CD8-positive, alpha-beta memory T cell (primary cell): ENCODE data around the gene STARD13. TPM values are rescaled to one million over a fixed set of nuclear protein-coding genes. Genes with fewer than 3 reads are reported as not detected.

ENCODE experiments used
- CTCF ChIA-PET: fragments of 350-600 bp; sonication (Branson Sonifier 250); formaldehyde crosslinking; loops from one replicate; lab custom pipeline; 2021; ENCODE audit warnings: antibody characterized with exemption; lab: Charles Lee
- POLR2A ChIA-PET: fragments of 350-600 bp; sonication (Branson Sonifier 250); formaldehyde crosslinking; loops from one replicate; lab custom pipeline; 2021; ENCODE audit warnings: antibody characterized with exemption; lab: Charles Lee
- DNase-seq, 5 donors: peaks; one replicate each; pipeline versions ENCODE4 v3.0.0 to v3.0.0-alpha.2; 2020 to 2022; ENCODE audit warnings: mixed read lengths in 1 of 5
- H3K27ac ChIP-seq: one replicate; pipeline ENCODE4 v1.7.0; 2013; ENCODE audit warnings: low read depth, mild to moderate bottlenecking, low read length, moderate library complexity
- H3K27me3 ChIP-seq: 2 replicates; pipeline ENCODE4 v1.7.0; 2013; ENCODE audit warnings: low read length, mild to moderate bottlenecking; ENCODE audit not compliant: insufficient read depth, poor library complexity, severe bottlenecking
- H3K36me3 ChIP-seq: 2 replicates; pipeline ENCODE4 v1.7.0; 2013; ENCODE audit warnings: mild to moderate bottlenecking, low read length, moderate library complexity; ENCODE audit not compliant: insufficient read depth
- H3K4me1 ChIP-seq: 2 replicates; pipeline ENCODE4 v1.7.0; 2013; ENCODE audit warnings: mild to moderate bottlenecking, low read length, moderate library complexity; ENCODE audit not compliant: insufficient read depth
- H3K4me3 ChIP-seq: 2 replicates; pipeline ENCODE4 v1.7.0; 2013; ENCODE audit warnings: mild to moderate bottlenecking, low read length
- H3K9me3 ChIP-seq: 2 replicates; pipeline ENCODE4 v1.7.0; 2013; ENCODE audit warnings: mild to moderate bottlenecking, low read length
- H3K27ac Mint-ChIP-seq, 8 donors: one replicate each; pipeline ENCODE4 v1.8.0; 2020 to 2021; ENCODE audit warnings: mixed read lengths in 8 of 8, mild to moderate bottlenecking in 6 of 8, inconsistent platforms in 3 of 8, moderate library complexity in 3 of 8
- H3K27me3 Mint-ChIP-seq, 2 donors: one replicate each; pipeline ENCODE4 v1.8.0; 2020 to 2021; ENCODE audit warnings: mixed read lengths in 2 of 2, mild to moderate bottlenecking in 1 of 2, moderate library complexity in 1 of 2
- H3K36me3 Mint-ChIP-seq, 3 donors: one replicate each; pipeline ENCODE4 v1.8.0; 2020 to 2021; ENCODE audit warnings: mixed read lengths in 3 of 3, inconsistent platforms in 1 of 3, mild to moderate bottlenecking in 1 of 3
- H3K4me1 Mint-ChIP-seq, 3 donors: one replicate each; pipeline ENCODE4 v1.8.0; 2020 to 2021; ENCODE audit warnings: mixed read lengths in 3 of 3, inconsistent platforms in 1 of 3, mild to moderate bottlenecking in 1 of 3
- H3K4me3 Mint-ChIP-seq, 7 donors: one replicate each; pipeline ENCODE4 v1.8.0; 2020 to 2021; ENCODE audit warnings: mixed read lengths in 7 of 7, mild to moderate bottlenecking in 6 of 7, moderate library complexity in 4 of 7, inconsistent platforms in 2 of 7
- H3K9me3 Mint-ChIP-seq, 5 donors: one replicate each; pipeline ENCODE4 v1.8.0; 2020 to 2022; ENCODE audit warnings: mixed read lengths in 5 of 5, mild to moderate bottlenecking in 3 of 5, moderate library complexity in 2 of 5, inconsistent platforms in 1 of 5
- polyA plus RNA-seq: library from polyadenylated mRNA; unstranded; fragments of 300-500 nt; fragmentation: Illumina TruSeq; gene quantifications from one replicate; pipeline ENCODE4 v1.2.3, GENCODE V29; 2021
- total RNA-seq, 2 experiments: library from RNA; stranded (reverse); gene quantifications; one replicate each; pipeline ENCODE4 v1.2.3, GENCODE V29; 2021

The STARD13 gene
- total and polyA plus RNA-seq, 3 experiments from 2014 or later = 0.40 to 0.48 TPM; not detected in 1

DNA sequence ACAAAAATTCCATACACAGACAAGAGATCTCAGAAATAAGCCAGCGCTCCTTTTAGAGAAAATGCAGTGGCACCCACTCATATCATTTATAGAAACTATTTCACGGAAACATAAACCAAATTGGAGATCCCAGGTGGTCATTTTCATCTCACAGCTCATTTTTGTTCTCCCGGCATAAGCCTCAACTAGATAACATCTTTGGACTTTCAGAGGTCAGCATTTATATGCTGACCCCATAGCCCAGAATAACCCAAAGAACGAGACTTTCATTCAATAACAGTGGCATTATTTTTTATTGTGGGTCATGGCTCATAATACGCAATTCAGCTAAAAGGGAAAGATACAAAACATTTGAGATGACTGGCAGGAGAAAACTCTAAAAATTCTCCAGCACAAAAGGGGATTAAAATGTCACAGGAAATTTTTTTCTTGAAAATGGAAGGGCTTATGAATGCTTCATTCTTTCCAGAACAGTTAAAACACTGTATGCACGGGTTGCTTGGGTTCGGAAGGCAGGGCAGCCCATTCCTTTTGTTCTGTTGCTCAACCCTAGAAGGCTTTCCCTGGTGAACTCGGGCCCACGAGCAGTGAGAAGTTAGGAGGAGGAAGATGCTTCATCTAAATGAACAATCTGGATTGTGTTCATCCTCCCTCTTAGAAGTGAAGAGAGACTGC lies 24.0 kb downstream of the STARD13 start:
- no peaks in the 10 kb centered on the region for H3K9me3 Mint-ChIP-seq

DNA sequence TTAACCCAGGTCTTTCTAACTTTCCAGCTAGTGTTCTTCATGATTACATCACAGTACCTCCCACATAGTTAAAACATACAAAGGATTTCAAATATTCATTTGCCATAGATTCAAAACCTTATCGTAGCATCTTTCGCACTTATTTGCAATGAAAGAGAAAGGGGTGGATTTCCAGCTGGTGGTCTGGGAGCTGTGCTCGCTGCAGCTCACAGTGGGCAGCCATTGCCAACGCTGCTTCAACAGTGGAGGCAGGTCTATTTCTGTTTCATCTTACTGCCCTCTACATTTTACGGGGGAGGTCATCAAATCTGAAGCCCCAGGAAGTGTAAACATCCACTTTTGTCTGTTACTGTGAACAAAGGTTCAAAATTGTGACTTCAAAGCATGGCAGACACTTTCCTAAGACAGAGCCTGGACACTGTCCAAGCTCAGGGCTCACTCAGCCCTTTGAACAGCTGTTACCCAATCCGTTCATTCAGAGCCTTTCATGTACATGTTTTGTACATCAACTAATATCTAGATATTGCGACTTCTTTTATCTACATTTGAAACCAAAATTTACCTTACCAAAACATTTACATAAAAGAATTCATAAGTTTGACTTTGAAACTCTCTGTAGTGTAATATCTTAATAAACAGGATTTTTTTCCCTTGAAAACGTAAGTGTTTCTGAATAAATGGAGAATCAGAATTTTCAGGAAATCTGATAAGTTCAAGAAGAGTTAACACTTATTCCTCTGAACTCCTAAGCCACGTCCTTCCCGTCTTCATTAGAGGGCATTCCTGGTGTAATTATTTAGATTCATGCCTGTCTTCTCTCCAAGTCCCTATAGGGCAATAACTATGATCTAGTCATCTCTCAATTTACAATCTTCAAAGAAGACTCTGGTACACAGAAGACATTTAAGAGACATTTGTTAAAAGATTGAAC lies 25.1 kb downstream of the STARD13 start:
- Histone ChIP-seq H3K4me1 (no peaks in the 10 kb centered on the region), H3K9me3 (no peaks in the 10 kb centered on the region), H3K36me3 (no peaks in the 10 kb centered on the region), H3K4me3 (no peak overlapping the region), H3K27ac (no peak overlapping the region), H3K27me3 (no peaks in the 10 kb centered on the region)
- ChIA-PET POLR2A (no interaction called here), CTCF (no interaction called here)
- peaks cover 4 to 6% of the 10 kb centered on the region in 2 donors for H3K27me3 Mint-ChIP-seq
- no peaks in the 10 kb centered on the region for H3K36me3 Mint-ChIP-seq
- no peak overlapping the region for H3K27ac Mint-ChIP-seq
- H3K4me3 Mint-ChIP-seq = no peak overlapping the region
- no peaks in the 10 kb centered on the region for H3K9me3 Mint-ChIP-seq
- no peaks in the 10 kb centered on the region for H3K4me1 Mint-ChIP-seq
- no peak for DNase-seq

More for the DNA sequence above, 24.0 kb downstream of the STARD13 start:
- Histone ChIP-seq H3K9me3 (no peaks in the 10 kb centered on the region), H3K4me3 (no peak overlapping the region), H3K27me3 (no peaks in the 10 kb centered on the region), H3K36me3 (no peaks in the 10 kb centered on the region), H3K27ac (no peak overlapping the region), H3K4me1 (no peaks in the 10 kb centered on the region)
- DNase-seq = no peak
- Mint-ChIP-seq H3K4me3 (no peak overlapping the region), H3K27ac (no peak overlapping the region), H3K27me3 (peaks cover 4 to 7% of the 10 kb centered on the region in 2 donors), H3K4me1 (no peaks in the 10 kb centered on the region), H3K36me3 (no peaks in the 10 kb centered on the region)
- ChIA-PET CTCF (no interaction called here), POLR2A (no interaction called here)

DNA sequence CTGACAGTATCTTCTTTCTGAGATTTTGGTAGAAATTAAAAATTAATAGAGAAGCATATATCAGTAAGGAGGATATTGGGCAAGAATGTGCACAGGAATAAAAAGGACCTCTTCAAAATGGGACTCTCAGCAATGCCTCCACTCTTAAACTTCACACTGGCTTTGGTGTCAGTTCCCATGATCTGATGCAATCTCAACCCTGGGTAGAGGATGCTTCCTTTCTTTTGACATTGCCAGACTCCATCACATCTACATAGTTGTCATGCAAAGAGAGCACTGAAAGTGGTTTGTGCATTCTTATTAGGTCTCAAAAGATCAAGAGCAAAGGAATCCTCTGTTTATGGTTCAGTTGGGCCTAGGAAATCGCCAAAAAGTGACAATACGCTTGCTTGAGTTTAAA lies 26.3 kb downstream of the STARD13 start:
- Histone ChIP-seq H3K9me3 (no peaks in the 10 kb centered on the region), H3K4me1 (no peaks in the 10 kb centered on the region), H3K27ac (no peak overlapping the region), H3K4me3 (no peak overlapping the region), H3K27me3 (no peaks in the 10 kb centered on the region), H3K36me3 (no peaks in the 10 kb centered on the region)
- H3K4me1 Mint-ChIP-seq = no peaks in the 10 kb centered on the region
- CTCF ChIA-PET = no interaction called here
- POLR2A ChIA-PET = no interaction called here
- H3K9me3 Mint-ChIP-seq = no peaks in the 10 kb centered on the region
- no peaks in the 10 kb centered on the region for H3K36me3 Mint-ChIP-seq
- no peak overlapping the region for H3K4me3 Mint-ChIP-seq
- H3K27ac Mint-ChIP-seq = no peak overlapping the region
- DNase-seq = no peak
- H3K27me3 Mint-ChIP-seq = peaks cover 0 to 2% of the 10 kb centered on the region in 2 donors

DNA sequence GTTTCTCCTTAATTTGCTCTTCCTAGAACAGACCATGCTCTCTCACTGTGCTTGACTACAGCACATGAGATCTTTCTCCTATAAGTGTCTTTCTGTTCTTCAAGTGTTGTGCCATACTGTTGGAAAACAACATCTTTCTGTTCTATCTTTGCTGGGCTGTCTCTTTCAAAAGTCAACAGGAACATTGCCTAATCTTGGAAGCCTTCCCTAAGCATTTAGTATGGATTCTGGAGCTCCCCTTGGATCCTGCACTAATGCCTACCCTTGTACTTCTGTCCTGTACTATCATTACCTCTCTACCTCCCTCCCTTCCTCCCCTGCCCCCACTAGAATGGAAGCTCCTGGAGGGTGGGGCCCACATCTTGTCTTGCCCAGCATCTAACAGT lies 26.8 kb downstream of the STARD13 start:
- H3K4me1 Mint-ChIP-seq = no peaks in the 10 kb centered on the region
- no peak overlapping the region for H3K27ac ChIP-seq
- no peak for DNase-seq
- CTCF ChIA-PET = no interaction called here
- no peak overlapping the region for H3K27ac Mint-ChIP-seq
- no peak overlapping the region for H3K4me3 ChIP-seq
- H3K9me3 ChIP-seq = no peaks in the 10 kb centered on the region
- H3K27me3 Mint-ChIP-seq = peaks cover 1 to 3% of the 10 kb centered on the region in 2 donors
- no peak overlapping the region for H3K4me3 Mint-ChIP-seq
- POLR2A ChIA-PET = no interaction called here
- no peaks in the 10 kb centered on the region for H3K36me3 Mint-ChIP-seq
- no peaks in the 10 kb centered on the region for H3K9me3 Mint-ChIP-seq
- H3K36me3 ChIP-seq = no peaks in the 10 kb centered on the region
- H3K27me3 ChIP-seq = no peaks in the 10 kb centered on the region
- H3K4me1 ChIP-seq = no peaks in the 10 kb centered on the region

DNA sequence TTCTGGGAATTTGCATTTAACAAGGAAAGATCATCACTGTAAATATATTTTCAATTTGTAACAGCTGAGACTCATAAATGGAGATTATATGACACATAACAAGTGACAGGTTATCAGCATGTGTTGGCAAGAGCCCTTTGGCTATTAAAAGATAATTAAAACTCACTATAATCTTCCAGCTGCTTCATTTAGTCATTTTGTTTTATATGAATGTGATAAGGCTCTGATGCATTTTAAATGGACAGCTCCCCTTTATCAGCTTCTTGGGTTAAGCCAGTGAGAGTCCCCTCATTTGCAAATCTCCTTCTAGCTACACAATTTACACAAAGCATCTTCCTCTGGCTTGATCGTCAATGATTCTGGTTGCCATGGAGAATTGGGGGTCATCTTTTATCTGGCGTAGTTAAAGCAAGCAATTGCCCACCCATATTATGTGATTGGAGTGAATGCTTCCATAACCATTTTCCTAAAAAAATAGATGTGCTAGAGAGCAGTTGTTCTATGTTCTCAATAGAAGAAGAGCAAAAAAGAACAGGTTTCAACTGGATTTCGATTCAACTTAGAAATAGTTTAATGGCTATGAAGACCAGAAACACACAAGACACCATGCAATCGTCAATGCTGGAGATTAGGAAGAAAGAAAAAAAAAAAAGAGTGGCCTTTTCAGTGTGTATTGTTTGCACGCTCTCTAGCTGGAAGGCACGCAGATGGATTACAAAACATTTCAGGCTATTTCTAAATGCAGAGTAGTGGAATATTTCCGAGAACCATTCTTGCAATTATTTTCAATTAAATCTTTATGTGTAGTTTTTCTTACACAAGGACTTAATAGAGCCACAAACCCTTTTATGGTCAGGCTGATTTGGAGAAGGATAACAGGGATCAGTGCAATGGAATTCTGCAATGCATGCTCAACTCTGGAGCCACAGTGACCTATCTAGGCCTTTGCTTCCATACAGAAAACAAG lies 27.4 kb downstream of the STARD13 start:
- Mint-ChIP-seq H3K27me3 (peaks cover 1 to 8% of the 10 kb centered on the region in 2 donors), H3K27ac (no peak overlapping the region), H3K9me3 (no peaks in the 10 kb centered on the region), H3K4me1 (no peaks in the 10 kb centered on the region), H3K4me3 (no peak overlapping the region), H3K36me3 (no peaks in the 10 kb centered on the region)
- Histone ChIP-seq H3K36me3 (no peaks in the 10 kb centered on the region), H3K4me1 (no peaks in the 10 kb centered on the region), H3K4me3 (no peak overlapping the region), H3K27ac (no peak overlapping the region), H3K9me3 (no peaks in the 10 kb centered on the region), H3K27me3 (no peaks in the 10 kb centered on the region)
- CTCF ChIA-PET = no interaction called here
- DNase-seq = no peak
- POLR2A ChIA-PET = no interaction called here

DNA sequence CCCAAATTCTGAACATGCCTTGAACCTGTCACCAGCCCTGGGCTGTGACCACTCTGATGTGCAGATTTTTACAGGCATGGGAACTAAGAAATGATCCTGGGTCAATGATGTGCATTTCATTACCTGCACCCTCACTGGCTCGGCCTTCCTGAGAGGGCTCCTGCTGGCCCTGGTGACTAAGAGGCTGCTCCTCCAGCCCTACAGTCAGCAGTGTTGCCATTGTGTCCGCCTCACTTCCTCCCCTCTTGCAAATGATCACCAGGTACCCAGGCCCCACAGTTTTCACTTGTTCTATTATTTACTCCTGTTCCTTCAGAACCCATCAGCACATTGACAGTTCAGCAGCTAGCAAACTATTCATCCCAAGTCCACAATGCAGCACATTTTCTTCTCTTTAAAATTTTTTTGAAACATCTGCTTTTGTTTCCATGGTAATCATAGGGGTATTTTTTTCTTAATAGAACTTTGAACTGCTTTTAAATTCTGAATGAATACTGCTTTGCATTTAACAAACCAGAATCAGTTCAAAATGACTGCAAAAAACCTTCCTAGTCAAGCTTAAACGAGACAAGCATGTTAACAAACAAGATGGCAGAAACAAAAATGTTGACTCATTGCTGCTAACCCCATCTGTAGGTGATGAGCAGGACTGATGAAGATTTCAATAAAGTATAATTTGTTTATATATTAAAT lies 29.3 kb downstream of the STARD13 start:
- H3K9me3 ChIP-seq = no peaks in the 10 kb centered on the region
- H3K4me3 Mint-ChIP-seq = no peak overlapping the region
- H3K27me3 Mint-ChIP-seq = peaks cover 1 to 18% of the 10 kb centered on the region in 2 donors
- ChIA-PET POLR2A (no interaction called here), CTCF (interaction anchor here (1.3 kb wide), 1 partner anchor 9 kb away, joined by 3 read pairs; no protein-coding TSS in a partner anchor)
- no peaks in the 10 kb centered on the region for H3K27me3 ChIP-seq
- no peaks in the 10 kb centered on the region for H3K36me3 ChIP-seq
- H3K27ac ChIP-seq = no peak overlapping the region
- H3K4me1 ChIP-seq = no peaks in the 10 kb centered on the region
- no peak overlapping the region for H3K27ac Mint-ChIP-seq
- no peaks in the 10 kb centered on the region for H3K4me1 Mint-ChIP-seq
- no peak for DNase-seq
- H3K36me3 Mint-ChIP-seq = no peaks in the 10 kb centered on the region
- H3K9me3 Mint-ChIP-seq = no peaks in the 10 kb centered on the region
- H3K4me3 ChIP-seq = no peak overlapping the region

DNA sequence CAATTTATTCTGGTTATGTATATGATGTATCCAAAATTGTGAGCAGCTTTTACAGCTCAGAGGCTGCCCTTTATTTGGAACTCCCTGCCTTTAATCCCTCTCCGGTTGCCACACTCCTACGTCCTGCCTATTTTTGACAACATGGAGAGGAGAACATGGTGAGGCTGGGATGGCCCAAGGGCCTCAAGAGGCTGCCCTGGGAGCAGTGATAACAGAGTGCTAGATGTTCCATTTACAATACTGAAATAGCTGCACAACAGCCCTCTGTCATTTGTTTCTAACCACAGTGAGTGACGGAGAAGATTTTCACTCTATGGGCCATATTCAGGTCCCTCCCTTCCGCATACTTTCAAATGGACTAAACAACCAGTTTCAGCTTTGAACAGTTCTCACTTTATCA lies 33.4 kb downstream of the STARD13 start:
- Histone ChIP-seq H3K4me1 (no peaks in the 10 kb centered on the region), H3K36me3 (no peaks in the 10 kb centered on the region), H3K4me3 (no peak overlapping the region), H3K9me3 (no peaks in the 10 kb centered on the region), H3K27ac (no peak overlapping the region), H3K27me3 (no peaks in the 10 kb centered on the region)
- no peaks in the 10 kb centered on the region for H3K9me3 Mint-ChIP-seq
- H3K27ac Mint-ChIP-seq = no peak overlapping the region
- CTCF ChIA-PET = no interaction called here
- no peak for DNase-seq
- POLR2A ChIA-PET = no interaction called here
- no peak overlapping the region for H3K4me3 Mint-ChIP-seq
- peaks cover 8 to 23% of the 10 kb centered on the region in 2 donors for H3K27me3 Mint-ChIP-seq
- H3K36me3 Mint-ChIP-seq = no peaks in the 10 kb centered on the region
- H3K4me1 Mint-ChIP-seq = no peaks in the 10 kb centered on the region
